K562 (cell line): Measurements from ENCODE around the gene RREB1. TPM values are rescaled to one million over a fixed set of nuclear protein-coding genes. Genes with fewer than 3 reads are reported as not detected.

Source experiments
- MEF2D ChIP-seq: conservative IDR thresholded peaks from 2 replicates; pipeline ENCODE4 v1.6.1; 2016; ENCODE audit warnings: low read depth, missing genetic modification characterization, missing compliant biosample characterization
- NCOR1 ChIP-seq: fragments of 450-650 bp; IDR thresholded peaks from 2 replicates; pipeline ENCODE4 v1.6.1; 2016; ENCODE audit warnings: mild to moderate bottlenecking, moderate library complexity
- RBFOX2 ChIP-seq: fragments of 200-400 bp; formaldehyde crosslinking; IDR thresholded peaks from 2 replicates; pipeline ENCODE4 v1.6.1; 2017; ENCODE audit warnings: low read depth, mild to moderate bottlenecking, low read length, moderate library complexity
- RBM14 ChIP-seq: fragments of 200-400 bp; formaldehyde crosslinking; IDR thresholded peaks from 2 replicates; pipeline ENCODE4 v1.6.1; 2018; ENCODE audit warnings: low read depth, mild to moderate bottlenecking, low read length, moderate library complexity, borderline replicate concordance; ENCODE audit not compliant: insufficient read depth
- TCF7L2 ChIP-seq: fragments of 150-350 bp; IDR thresholded peaks from 2 replicates; pipeline ENCODE4 v1.6.1; 2016; ENCODE audit warnings: low read depth, mild to moderate bottlenecking, low read length, moderate library complexity
- ZNF212 ChIP-seq: fragments of 450-650 bp; formaldehyde crosslinking; IDR thresholded peaks from 2 replicates; pipeline ENCODE4 v1.4.0; 2020; ENCODE audit warnings: mild to moderate bottlenecking
- ZNF707 ChIP-seq: fragments of 250-450 bp; sonication (Bioruptor Pico); conservative IDR thresholded peaks from 2 replicates; pipeline ENCODE4 v1.8.0; 2022; ENCODE audit warnings: inconsistent platforms, mild to moderate bottlenecking, moderate library complexity
- polyA plus RNA-seq, 8 experiments: library from polyadenylated mRNA; depleted of rRNA in 4 of 8; stranded (reverse) in 5 of 8; unstranded in 3 of 8; fragments of >200 nt; fragmentation: Nextera tagmentation in 2 of 8; fragmentation: Illumina TruSeq in 1 of 8; extraction: Ambion mirVana in 2 of 8; extraction: Trizol in 1 of 8; gene quantifications; 2 replicates each; pipeline versions ENCODE4 v1.2.1 to v1.2.3, GENCODE V29; 2011 to 2014; ENCODE audit warnings: inconsistent platforms in 1 of 8, missing spikeins in 1 of 8
- total RNA-seq, 7 experiments: library from RNA; depleted of rRNA in 6 of 7; stranded (reverse); fragments of >200 nt in 6 of 7; fragmentation: Illumina TruSeq in 2 of 7; extraction: Trizol in 2 of 7; gene quantifications; 2 replicates each; pipeline versions ENCODE4 v1.2.1 to v1.2.3, GENCODE V29; 2011 to 2021; ENCODE audit warnings: low replicate concordance in 1 of 7
- TF ChIP-seq, protein P1 (sequence below): fragments of 450-650 bp; IDR thresholded peaks from 2 replicates; pipeline ENCODE4 v1.6.1; 2016; ENCODE audit warnings: mild to moderate bottlenecking, moderate library complexity
- TF ChIP-seq, protein P2 (sequence below), 2 experiments: IDR thresholded peaks; 2 replicates each; pipeline ENCODE4 v1.6.1; 2012; ENCODE audit warnings: improper control_type of control experiment in 2 of 2, low read depth in 2 of 2, low read length in 2 of 2, borderline replicate concordance in 1 of 2
- TF ChIP-seq, protein P3 (sequence below): sonication (generic); formaldehyde crosslinking; IDR thresholded peaks from 2 replicates; pipeline ENCODE4 v1.8.0; 2022; ENCODE audit warnings: missing genetic modification reagents, mild to moderate bottlenecking, moderate library complexity, borderline replicate concordance

Gene RREB1
- total and polyA plus RNA-seq, 9 of the 15 experiments (the other 6 are each of a cell fraction or from before 2014, with no cell fraction given) = 3.3 to 64.2 (median 19.3) TPM

DNA sequence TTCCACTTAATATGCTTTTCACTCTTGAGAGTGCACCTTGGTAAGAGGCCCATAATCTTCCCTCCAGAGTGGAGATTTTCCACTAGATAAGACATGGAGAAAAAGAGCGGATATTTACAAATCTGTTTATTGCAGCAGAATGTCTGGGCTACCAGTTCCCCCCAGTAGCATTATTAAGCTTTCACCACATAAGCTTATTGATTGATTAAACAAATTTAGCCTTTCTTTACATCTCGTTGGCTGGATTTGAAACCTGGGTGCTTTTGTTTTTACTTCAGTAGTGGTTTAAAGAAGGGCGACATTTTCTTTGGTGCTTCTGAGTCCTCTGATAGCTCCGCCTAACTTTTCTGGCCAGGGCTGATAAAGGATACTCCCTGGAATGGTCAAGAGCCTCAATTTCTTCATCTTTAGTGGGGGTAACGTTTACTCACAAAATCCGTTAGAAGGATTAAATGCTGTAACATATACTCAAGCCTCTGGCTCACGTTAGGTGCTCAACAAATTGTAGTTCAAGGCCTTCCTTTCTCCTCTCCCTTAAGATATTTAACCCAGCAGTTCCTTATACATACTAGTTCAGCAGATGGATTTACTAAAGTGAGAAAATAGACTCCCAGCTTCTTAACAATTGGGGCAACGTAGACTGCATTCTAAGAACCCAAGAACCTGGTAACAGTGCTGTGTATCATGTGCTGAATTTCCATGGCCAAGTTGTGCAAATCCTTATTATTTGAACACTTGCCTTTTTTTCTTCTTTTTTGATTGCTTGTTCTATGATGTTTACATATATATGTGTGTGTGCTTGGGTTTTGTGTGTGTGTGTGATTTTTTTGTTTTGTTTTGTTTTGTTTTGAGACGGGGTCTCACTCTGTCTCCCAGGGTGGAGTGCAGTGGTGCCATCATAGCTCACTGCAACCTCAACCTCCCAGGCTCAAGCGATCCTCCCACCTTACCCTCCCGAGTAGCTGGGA, 91.4 kb downstream of the RREB1 start (continued):
- TF ChIP-seq, protein P1, sequence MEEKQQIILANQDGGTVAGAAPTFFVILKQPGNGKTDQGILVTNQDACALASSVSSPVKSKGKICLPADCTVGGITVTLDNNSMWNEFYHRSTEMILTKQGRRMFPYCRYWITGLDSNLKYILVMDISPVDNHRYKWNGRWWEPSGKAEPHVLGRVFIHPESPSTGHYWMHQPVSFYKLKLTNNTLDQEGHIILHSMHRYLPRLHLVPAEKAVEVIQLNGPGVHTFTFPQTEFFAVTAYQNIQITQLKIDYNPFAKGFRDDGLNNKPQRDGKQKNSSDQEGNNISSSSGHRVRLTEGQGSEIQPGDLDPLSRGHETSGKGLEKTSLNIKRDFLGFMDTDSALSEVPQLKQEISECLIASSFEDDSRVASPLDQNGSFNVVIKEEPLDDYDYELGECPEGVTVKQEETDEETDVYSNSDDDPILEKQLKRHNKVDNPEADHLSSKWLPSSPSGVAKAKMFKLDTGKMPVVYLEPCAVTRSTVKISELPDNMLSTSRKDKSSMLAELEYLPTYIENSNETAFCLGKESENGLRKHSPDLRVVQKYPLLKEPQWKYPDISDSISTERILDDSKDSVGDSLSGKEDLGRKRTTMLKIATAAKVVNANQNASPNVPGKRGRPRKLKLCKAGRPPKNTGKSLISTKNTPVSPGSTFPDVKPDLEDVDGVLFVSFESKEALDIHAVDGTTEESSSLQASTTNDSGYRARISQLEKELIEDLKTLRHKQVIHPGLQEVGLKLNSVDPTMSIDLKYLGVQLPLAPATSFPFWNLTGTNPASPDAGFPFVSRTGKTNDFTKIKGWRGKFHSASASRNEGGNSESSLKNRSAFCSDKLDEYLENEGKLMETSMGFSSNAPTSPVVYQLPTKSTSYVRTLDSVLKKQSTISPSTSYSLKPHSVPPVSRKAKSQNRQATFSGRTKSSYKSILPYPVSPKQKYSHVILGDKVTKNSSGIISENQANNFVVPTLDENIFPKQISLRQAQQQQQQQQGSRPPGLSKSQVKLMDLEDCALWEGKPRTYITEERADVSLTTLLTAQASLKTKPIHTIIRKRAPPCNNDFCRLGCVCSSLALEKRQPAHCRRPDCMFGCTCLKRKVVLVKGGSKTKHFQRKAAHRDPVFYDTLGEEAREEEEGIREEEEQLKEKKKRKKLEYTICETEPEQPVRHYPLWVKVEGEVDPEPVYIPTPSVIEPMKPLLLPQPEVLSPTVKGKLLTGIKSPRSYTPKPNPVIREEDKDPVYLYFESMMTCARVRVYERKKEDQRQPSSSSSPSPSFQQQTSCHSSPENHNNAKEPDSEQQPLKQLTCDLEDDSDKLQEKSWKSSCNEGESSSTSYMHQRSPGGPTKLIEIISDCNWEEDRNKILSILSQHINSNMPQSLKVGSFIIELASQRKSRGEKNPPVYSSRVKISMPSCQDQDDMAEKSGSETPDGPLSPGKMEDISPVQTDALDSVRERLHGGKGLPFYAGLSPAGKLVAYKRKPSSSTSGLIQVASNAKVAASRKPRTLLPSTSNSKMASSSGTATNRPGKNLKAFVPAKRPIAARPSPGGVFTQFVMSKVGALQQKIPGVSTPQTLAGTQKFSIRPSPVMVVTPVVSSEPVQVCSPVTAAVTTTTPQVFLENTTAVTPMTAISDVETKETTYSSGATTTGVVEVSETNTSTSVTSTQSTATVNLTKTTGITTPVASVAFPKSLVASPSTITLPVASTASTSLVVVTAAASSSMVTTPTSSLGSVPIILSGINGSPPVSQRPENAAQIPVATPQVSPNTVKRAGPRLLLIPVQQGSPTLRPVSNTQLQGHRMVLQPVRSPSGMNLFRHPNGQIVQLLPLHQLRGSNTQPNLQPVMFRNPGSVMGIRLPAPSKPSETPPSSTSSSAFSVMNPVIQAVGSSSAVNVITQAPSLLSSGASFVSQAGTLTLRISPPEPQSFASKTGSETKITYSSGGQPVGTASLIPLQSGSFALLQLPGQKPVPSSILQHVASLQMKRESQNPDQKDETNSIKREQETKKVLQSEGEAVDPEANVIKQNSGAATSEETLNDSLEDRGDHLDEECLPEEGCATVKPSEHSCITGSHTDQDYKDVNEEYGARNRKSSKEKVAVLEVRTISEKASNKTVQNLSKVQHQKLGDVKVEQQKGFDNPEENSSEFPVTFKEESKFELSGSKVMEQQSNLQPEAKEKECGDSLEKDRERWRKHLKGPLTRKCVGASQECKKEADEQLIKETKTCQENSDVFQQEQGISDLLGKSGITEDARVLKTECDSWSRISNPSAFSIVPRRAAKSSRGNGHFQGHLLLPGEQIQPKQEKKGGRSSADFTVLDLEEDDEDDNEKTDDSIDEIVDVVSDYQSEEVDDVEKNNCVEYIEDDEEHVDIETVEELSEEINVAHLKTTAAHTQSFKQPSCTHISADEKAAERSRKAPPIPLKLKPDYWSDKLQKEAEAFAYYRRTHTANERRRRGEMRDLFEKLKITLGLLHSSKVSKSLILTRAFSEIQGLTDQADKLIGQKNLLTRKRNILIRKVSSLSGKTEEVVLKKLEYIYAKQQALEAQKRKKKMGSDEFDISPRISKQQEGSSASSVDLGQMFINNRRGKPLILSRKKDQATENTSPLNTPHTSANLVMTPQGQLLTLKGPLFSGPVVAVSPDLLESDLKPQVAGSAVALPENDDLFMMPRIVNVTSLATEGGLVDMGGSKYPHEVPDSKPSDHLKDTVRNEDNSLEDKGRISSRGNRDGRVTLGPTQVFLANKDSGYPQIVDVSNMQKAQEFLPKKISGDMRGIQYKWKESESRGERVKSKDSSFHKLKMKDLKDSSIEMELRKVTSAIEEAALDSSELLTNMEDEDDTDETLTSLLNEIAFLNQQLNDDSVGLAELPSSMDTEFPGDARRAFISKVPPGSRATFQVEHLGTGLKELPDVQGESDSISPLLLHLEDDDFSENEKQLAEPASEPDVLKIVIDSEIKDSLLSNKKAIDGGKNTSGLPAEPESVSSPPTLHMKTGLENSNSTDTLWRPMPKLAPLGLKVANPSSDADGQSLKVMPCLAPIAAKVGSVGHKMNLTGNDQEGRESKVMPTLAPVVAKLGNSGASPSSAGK = peak; percentile 42; the same call in 1 of the 2 replicates
- peak; percentile 70 for TF ChIP-seq RBFOX2
- 0 out of 2 replicates have a peak, but pooled peaks have one; percentile 25 for TF ChIP-seq ZNF212 (CRISPR knock-in tag)
- TF ChIP-seq, protein P2, sequence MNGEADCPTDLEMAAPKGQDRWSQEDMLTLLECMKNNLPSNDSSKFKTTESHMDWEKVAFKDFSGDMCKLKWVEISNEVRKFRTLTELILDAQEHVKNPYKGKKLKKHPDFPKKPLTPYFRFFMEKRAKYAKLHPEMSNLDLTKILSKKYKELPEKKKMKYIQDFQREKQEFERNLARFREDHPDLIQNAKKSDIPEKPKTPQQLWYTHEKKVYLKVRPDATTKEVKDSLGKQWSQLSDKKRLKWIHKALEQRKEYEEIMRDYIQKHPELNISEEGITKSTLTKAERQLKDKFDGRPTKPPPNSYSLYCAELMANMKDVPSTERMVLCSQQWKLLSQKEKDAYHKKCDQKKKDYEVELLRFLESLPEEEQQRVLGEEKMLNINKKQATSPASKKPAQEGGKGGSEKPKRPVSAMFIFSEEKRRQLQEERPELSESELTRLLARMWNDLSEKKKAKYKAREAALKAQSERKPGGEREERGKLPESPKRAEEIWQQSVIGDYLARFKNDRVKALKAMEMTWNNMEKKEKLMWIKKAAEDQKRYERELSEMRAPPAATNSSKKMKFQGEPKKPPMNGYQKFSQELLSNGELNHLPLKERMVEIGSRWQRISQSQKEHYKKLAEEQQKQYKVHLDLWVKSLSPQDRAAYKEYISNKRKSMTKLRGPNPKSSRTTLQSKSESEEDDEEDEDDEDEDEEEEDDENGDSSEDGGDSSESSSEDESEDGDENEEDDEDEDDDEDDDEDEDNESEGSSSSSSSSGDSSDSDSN (IDR thresholded peaks at IDR 0.05; ENCODE audit: borderline replicate concordance in 1 of 2, low read depth in 2 of 2, low read length in 2 of 2) = 0 out of 4 replicates have a peak, but pooled peaks of 1 of the 2 experiments have one; percentile 79
- TF ChIP-seq NCOR1 = peak; percentile 88
- no peak for TF ChIP-seq RBM14
- peak; percentile 71 for TF ChIP-seq MEF2D (tag)
- 0 out of 2 replicates have a peak, but pooled peaks have one; percentile 28 for TF ChIP-seq ZNF707 (CRISPR knock-in tag)
- TF ChIP-seq, protein P3, sequence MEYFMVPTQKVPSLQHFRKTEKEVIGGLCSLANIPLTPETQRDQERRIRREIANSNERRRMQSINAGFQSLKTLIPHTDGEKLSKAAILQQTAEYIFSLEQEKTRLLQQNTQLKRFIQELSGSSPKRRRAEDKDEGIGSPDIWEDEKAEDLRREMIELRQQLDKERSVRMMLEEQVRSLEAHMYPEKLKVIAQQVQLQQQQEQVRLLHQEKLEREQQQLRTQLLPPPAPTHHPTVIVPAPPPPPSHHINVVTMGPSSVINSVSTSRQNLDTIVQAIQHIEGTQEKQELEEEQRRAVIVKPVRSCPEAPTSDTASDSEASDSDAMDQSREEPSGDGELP (CRISPR knock-in tag) = no peak
- TF ChIP-seq TCF7L2 = no peak
